Measurements from ENCODE around the gene HNF4A. TPM values are rescaled to one million over a fixed set of nuclear protein-coding genes. Genes with fewer than 3 reads are reported as not detected.
A peak's percentile ranks its signal among the peaks of the same experiment; 100 is the strongest.

The HNF4A gene
- total RNA-seq, 1 experiment from 2014 or later = 0.15 TPM

DNA sequence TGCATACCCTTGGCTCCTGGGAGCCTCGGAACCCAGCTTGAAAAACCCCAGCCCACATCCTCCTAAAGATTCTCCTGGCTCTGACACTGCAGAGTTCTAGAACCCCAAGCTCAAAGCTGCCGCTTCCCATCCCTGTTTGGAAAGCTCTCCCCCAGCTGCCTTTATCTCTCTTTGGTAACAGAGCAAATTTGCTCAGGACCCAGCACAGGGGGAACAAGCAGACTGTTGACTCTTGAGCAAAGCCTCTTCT lies 38.9 kb downstream of the HNF4A start:
- Mint-ChIP-seq H3K27me3 (ENCODE audit: low read depth) (peaks cover 6% of the 10 kb centered on the region), H3K4me1 (no peaks in the 10 kb centered on the region), H3K4me3 (no peak overlapping the region), H3K9me3 (no peaks in the 10 kb centered on the region), H3K27ac (no peak overlapping the region), H3K36me3 (no peaks in the 10 kb centered on the region)
- ATAC-seq (no peak), DNase-seq (ENCODE audit: low spot score) (no peak)
- ChIA-PET POLR2A (no interaction called here), CTCF (interaction anchor here (4.0 kb wide), 1 partner anchor 177 kb away, joined by 12 read pairs; no protein-coding TSS in a partner anchor)
- TF ChIP-seq GTF2I (CRISPR knock-in tag; conservative IDR thresholded peaks at IDR 0.05) (no peak), NFE2L1 (CRISPR knock-in tag; IDR thresholded peaks at IDR 0.05) (no peak), E2F1 (CRISPR knock-in tag; IDR thresholded peaks at IDR 0.05) (no peak)

DNA sequence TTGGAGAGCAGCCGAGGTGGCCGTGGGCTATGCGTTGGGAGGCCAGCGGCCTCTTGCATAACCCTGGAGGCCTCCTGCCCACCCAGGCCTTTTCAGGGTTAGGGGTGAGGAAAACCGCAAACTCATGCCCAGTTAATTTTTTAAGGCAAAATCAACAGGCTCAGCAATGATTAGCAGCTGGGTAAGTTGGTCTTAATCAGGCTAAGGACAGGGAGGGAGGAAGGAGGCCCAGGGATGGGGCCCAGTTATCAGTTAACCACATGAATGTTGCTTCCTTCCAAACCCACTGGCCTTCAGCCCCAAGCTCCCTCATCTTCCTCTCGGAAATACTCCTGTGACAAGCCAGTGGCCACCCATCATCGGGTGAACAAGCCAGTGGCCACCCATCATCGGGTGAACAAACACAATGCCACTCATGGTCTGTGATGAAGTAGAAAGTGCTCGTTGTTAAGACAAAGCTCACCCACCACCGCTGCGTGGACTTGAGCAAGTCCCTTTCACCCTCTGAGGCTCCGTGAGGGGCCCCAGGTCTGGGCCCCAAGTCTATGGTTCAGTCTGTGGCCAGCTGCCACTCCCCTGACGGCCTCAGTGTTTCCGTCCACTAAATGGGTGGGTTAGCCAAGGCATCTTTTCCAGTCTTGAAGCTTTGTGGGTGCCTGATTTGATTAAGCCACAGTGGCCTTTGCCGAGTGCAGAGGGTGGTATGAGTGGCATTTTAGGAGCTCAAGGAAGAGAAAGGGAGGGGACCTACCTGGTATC lies 39.4 kb downstream of the HNF4A start:
- no peak for DNase-seq (ENCODE audit: low spot score)
- H3K27me3 Mint-ChIP-seq (ENCODE audit: low read depth) = peaks cover under 1% of the 10 kb centered on the region; the same call in 1 of the 2 replicates

DNA sequence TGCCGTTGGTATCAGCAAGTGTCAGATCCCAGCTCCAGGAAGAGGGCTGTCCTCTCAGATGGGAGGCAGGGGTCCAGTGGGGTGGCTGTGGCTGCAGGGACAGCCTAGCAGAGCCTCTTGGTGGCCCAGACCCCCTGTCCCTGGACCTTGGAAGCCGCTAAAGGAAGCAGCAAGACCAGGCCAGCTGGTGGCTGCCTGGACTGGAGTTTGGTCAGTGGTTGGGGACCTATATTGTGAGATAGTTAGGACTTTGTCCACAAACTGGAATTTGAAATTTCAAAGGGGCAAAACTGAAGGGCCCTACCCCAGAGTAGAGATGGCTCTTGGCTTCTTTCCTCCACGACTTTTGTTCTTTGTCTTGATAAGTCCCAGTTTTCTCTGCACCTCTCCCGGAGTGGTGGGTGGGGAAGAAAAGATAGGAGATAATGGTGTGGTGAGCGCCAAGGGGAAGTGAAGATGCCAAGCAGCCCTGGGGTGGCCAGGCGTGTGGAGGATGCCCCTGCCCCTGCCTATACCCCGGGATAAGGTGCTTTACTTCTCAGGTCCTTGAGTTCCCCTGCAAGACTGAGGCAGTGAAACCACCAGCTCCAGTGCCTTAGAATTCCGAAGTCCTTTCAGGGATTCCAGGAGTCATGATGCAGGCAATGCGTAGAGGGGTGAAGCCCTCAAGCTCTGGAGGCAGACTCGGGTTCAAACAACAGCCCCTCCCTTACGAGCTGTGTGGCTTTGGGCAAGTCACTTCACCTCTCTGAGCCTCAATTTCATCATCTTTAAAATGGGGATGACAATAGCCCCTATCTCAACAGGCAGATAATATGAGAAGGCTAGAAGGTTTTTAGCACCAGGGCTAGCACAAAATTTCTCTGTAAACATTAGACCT lies 40.2 kb downstream of the HNF4A start:
- ATAC-seq = no peak
- TF ChIP-seq, protein P1, sequence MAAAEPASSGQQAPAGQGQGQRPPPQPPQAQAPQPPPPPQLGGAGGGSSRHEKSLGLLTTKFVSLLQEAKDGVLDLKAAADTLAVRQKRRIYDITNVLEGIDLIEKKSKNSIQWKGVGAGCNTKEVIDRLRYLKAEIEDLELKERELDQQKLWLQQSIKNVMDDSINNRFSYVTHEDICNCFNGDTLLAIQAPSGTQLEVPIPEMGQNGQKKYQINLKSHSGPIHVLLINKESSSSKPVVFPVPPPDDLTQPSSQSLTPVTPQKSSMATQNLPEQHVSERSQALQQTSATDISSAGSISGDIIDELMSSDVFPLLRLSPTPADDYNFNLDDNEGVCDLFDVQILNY (CRISPR knock-in tag; IDR thresholded peaks at IDR 0.05) = no peak
- TF ChIP-seq RELA (CRISPR knock-in tag; IDR thresholded peaks at IDR 0.05; ENCODE audit: borderline replicate concordance) (no peak), ZNF396 (CRISPR knock-in tag; IDR thresholded peaks at IDR 0.05; ENCODE audit: borderline replicate concordance) (no peak)
- Mint-ChIP-seq H3K27ac (no peak overlapping the region), H3K27me3 (ENCODE audit: low read depth) (no peaks in the 10 kb centered on the region), H3K4me1 (no peaks in the 10 kb centered on the region), H3K4me3 (no peak overlapping the region), H3K9me3 (no peaks in the 10 kb centered on the region), H3K36me3 (no peaks in the 10 kb centered on the region)
- ChIA-PET CTCF (interaction anchor here (0.9 to 4.0 kb wide), 6 partner anchors 8 to 651 kb away, joined by 3 to 12 read pairs (median 4); no protein-coding TSS in a partner anchor), POLR2A (no interaction called here)
- no peak for DNase-seq (ENCODE audit: low spot score)

More for the DNA sequence above, 39.4 kb downstream of the HNF4A start:
- Mint-ChIP-seq H3K36me3 (no peaks in the 10 kb centered on the region), H3K4me3 (no peak overlapping the region), H3K27ac (no peak overlapping the region), H3K4me1 (no peaks in the 10 kb centered on the region), H3K9me3 (no peaks in the 10 kb centered on the region)
- CTCF ChIA-PET = interaction anchor here (0.9 to 4.0 kb wide), 3 partner anchors 10 to 650 kb away, joined by 5 to 12 read pairs (median 6); no protein-coding TSS in a partner anchor
- POLR2A ChIA-PET = no interaction called here
- no peak for ATAC-seq
- TF ChIP-seq, protein P2, sequence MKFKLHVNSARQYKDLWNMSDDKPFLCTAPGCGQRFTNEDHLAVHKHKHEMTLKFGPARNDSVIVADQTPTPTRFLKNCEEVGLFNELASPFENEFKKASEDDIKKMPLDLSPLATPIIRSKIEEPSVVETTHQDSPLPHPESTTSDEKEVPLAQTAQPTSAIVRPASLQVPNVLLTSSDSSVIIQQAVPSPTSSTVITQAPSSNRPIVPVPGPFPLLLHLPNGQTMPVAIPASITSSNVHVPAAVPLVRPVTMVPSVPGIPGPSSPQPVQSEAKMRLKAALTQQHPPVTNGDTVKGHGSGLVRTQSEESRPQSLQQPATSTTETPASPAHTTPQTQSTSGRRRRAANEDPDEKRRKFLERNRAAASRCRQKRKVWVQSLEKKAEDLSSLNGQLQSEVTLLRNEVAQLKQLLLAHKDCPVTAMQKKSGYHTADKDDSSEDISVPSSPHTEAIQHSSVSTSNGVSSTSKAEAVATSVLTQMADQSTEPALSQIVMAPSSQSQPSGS (CRISPR knock-in tag; IDR thresholded peaks at IDR 0.05; ENCODE audit: borderline replicate concordance, low read depth) = no peak
- TF ChIP-seq SOX15 (CRISPR knock-in tag; IDR thresholded peaks at IDR 0.05) (no peak), STAT6 (CRISPR knock-in tag; conservative IDR thresholded peaks at IDR 0.05; ENCODE audit: low read depth) (no peak), SMAD3 (CRISPR knock-in tag; IDR thresholded peaks at IDR 0.05; ENCODE audit: borderline replicate concordance) (no peak), GABPB1 (CRISPR knock-in tag; IDR thresholded peaks at IDR 0.05) (peak; percentile 90), NR1H2 (CRISPR knock-in tag; IDR thresholded peaks at IDR 0.05) (no peak)
